HG03064 (cell line): Measurements from ENCODE around the gene POLR2M.

Source experiments
- ATAC-seq: cut with Tn5 transposase; IDR thresholded peaks from one replicate; pipeline ENCODE4 v1.9.1; 2021; ENCODE audit warnings: low read depth; ENCODE audit not compliant: unreplicated experiment

POLR2M gene

DNA sequence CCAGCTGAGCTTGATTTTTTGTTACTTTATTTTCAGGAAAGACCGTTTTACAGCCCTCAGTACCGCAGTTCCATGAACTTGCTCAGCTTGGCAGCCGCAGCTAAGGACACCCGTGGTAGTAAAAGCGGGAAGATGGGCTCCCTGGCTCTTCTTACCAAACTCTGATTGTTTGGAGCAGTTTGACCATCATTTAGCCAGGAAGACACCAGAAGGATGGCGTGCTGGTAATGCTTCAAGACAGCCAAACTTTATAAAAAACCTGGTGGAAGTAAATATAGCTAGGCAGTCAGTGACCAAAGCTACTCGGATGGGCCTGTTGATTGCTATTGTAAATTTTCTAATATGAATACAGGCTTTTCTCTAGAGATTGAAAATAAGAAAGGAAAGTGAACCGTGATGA is 28.9 kb downstream of the POLR2M start:
- ATAC-seq: no peak

- no peak for ATAC-seq
These were observed 29.4 kb downstream of the POLR2M start for GRCh38 chr15:57735891-57736290.

GRCh38 chr15:57736591-57736990 is 30.1 kb downstream of the POLR2M start:
- ATAC-seq: no peak

DNA sequence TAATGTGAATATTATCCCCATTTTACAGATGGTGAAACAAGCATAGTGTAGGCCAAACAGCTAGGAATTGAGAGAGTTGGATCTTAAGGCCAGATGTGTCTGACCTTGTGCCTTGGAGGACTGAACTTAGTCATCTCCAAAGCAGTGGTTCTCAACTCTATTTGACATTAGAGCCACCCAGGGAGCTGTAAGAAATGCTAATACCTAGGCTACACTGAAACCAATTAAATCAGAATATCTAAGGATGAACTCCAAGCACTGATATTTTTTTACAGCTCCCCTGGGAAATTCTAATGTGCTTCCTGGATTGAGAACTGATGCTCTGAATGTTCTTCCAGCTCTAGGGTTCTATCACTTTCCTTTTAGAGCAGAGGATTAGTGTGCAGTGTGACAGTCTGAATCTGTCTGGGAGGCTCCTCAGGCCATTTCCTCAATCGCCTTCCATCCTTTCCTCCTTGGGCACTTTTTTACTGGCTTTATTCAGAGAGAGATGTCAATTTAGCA is 32.3 kb downstream of the POLR2M start:
- no peak for ATAC-seq

DNA sequence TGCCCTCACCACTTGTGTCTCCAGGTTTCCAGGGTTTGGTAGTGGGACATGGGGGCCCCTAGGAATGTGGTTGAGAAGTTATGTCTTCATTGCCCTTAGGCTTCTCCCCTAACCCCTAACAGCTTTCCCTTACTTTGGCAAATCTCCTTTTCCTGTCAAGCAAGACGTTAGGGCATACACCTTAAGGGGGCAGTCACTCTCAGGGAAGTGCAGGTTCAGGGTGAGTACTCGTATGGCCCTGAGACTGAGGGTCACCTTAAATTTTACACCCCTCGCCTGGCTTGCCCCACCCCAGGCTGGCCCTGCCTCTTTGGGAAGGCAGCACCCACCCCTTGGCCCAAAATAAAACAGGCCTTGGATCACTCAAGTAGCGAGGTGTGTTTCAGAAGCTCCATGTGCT is 33.5 kb downstream of the POLR2M start:
- no peak for ATAC-seq

DNA sequence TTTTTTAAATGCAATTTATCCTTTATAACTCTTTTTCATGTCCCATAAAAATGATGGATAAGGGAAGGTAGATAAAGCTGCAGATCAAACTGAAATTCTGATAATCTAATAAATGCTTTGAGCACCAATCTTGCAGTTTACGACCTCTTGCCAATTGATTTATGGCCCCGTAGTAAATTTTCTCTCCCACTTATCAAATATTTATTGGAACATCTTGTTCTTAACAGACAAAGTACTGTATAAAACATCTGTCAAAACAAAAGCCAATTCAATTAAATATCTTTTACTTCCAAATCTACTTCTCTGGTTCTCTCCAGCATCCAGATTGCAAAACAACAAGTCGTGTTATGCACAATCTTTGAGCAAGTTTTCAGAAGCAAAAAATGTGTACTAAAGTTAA is 34.6 kb downstream of the POLR2M start:
- no peak for ATAC-seq

GRCh38 chr15:57743424-57743823 is 36.9 kb downstream of the POLR2M start:
- no peak for ATAC-seq

DNA sequence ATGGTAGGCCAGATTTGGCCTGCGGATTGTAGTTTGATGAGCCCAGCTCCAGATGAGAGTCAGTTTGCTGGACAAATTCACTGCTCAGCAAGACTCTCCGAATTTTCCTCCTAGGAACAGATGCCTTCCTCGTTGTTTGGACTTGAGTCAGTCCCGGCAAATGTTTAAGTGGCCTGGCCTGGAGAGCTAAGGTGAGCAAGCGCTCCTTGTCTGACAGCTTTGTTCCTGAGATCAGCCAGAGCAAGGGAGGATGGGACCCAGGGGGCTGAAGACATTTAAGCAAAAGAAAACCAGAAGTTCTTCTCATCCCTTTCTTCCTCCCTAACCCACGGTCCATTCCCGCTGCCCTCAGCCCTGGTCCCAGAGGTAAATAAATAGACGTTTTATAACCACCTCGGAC is 40.3 kb downstream of the POLR2M start:
- ATAC-seq: no peak

DNA sequence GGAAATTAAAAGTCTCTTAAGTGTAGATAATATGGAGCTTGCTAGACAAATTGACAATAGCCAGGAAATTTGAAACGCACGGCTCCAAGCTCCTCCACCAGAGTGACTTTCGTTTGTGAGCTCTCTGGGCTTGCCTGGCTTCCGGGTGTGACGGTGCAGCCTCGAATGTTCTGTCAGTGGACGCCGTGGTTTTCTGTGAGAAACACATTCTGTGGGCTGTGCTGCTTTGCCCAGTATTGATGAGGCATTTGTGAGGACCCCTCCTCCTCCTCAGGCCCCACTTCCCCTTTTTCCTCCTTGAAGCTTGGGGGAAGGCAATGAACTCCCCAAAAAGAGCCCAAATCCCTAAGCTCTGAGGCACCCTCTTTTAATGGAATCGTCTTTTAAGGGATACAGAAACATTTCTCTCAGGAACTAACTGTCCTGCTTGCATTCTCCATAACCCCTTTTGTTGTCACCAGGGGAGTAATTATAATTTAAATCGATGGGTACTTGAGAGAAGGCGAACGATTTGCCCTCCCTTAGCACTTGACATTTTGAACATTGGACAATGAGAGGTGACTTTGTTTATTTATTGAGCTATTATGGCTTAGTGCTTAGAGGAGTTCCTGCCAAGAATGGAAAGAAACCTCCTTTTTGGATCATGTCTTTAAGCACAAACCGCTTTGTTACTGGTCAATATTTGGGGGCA is 40.8 kb downstream of the POLR2M start:
- no peak for ATAC-seq

DNA sequence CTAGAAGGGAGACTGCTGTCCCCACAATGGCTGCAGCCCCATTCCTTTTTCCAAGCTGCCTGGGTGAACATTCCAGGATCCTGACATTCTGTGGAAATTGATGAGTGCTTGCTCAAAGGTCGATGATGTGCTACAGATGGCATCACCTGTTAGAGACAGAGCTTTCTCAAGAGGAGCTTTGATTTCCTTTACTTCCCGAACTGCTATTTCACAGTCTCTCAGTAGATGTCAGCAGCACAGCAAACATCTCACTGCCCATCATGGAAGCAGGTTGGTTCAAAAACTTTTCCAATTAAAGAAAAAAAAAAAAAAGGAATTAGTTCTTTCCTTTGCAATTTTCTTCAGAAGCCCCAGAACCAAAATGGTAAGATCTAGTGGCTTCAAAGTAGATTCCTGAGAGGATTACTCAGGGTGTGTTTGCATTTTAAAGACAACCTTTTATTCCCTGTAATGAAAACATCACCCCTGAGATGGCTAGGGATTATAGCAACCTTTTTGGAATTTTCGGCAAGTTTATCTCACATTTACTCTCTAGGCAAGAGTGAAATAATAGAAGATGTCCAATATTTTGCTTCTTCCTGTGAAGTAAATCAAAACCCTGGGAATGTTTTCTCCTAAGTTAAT is 44.8 kb downstream of the POLR2M start:
- no peak for ATAC-seq

GRCh38 chr15:57752436-57752835 is 45.9 kb downstream of the POLR2M start:
- ATAC-seq: no peak

DNA sequence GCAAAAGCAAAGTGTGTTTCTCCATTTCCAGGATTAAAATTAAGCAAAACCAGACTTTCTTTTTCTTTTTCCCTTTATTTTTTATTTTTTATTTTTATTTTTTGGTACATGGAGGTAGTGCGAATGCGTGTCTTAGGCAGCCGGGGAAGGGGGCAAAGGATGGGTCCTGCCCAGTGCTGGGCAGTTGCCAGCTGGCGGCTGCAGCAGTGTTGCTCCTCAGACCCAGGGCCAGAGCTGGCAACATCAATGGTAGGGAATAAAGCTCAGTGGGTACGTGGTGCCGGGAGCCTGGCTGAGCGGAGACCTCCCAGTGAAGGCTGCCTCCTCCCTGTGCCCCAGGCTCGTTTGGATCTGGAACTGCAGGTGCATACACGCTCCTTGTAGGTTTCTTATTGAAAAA is 46.3 kb downstream of the POLR2M start:
- no peak for ATAC-seq

DNA sequence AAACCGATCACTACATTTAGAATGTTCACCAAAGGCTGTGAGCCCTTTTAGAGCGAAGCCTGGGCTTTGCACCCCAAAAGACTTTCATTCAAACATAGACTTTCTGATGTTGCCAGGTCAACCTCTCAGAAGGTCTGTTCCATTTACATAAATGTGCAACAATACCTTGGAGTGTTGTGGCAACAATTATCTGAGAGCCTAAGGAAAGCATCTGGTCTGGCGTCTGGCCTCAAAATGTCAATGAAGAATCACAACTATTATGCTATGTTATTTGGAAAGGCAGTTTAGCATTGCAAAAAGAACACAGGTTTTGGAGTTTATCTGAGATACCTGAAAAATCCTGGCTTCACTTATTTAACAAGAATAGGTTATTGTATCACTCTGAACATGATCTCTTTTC is 50.0 kb downstream of the POLR2M start:
- ATAC-seq: no peak

- ATAC-seq: no peak
These were observed 52.0 kb downstream of the POLR2M start for GRCh38 chr15:57758560-57758959.

- no peak for ATAC-seq
These were observed 55.0 kb downstream of the POLR2M start for GRCh38 chr15:57761562-57761961.

- ATAC-seq: no peak
These were observed 55.8 kb downstream of the POLR2M start for GRCh38 chr15:57762302-57762701.

- no peak for ATAC-seq
These were observed 56.9 kb downstream of the POLR2M start for GRCh38 chr15:57763176-57763964.
